ENCODE measurements around the gene HNRNPUL1. TPM values are rescaled to one million over a fixed set of nuclear protein-coding genes. Genes with fewer than 3 reads are reported as not detected.

The HNRNPUL1 gene
- total and polyA plus RNA-seq, 9 of the 15 experiments (the other 6 are each of a cell fraction or from before 2014, with no cell fraction given) = 7.3 to 211 (median 85.0) TPM

DNA sequence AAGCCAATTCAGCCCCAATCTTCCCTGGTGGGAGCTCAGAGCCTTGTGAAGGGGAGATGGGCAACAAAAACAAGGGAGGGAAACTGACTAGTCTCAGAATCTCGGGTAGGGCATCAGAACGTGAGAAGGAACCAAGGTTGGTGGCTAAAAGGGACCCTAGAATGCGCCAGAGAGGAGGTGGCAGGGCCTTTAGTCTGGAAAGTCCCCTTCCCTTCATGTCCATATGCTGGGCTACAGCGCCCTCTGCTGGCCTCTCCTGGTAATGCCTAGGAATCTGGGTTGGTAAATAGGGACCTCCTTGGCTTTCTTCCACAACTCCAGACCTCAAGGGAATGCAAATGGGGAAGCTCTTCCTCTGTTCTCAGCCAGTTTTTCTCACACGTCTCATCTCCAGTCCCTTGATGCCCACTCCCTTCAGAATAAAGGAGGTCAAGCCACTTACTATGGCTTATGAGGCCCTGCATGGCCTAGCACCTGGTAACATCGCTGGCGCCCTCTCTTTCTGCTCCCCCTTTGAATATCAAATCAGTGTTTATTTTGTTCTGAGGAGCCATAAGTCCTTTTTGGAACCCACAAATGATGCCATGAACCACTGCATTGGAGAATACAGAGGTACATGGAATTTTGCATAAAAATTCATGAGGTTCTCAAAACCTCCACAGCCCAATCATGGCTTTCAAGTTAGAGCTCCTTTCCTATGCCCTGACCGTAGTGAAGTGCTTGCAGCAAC is 44.4 kb downstream of the HNRNPUL1 start (continued):
- TF ChIP-seq, protein P1, sequence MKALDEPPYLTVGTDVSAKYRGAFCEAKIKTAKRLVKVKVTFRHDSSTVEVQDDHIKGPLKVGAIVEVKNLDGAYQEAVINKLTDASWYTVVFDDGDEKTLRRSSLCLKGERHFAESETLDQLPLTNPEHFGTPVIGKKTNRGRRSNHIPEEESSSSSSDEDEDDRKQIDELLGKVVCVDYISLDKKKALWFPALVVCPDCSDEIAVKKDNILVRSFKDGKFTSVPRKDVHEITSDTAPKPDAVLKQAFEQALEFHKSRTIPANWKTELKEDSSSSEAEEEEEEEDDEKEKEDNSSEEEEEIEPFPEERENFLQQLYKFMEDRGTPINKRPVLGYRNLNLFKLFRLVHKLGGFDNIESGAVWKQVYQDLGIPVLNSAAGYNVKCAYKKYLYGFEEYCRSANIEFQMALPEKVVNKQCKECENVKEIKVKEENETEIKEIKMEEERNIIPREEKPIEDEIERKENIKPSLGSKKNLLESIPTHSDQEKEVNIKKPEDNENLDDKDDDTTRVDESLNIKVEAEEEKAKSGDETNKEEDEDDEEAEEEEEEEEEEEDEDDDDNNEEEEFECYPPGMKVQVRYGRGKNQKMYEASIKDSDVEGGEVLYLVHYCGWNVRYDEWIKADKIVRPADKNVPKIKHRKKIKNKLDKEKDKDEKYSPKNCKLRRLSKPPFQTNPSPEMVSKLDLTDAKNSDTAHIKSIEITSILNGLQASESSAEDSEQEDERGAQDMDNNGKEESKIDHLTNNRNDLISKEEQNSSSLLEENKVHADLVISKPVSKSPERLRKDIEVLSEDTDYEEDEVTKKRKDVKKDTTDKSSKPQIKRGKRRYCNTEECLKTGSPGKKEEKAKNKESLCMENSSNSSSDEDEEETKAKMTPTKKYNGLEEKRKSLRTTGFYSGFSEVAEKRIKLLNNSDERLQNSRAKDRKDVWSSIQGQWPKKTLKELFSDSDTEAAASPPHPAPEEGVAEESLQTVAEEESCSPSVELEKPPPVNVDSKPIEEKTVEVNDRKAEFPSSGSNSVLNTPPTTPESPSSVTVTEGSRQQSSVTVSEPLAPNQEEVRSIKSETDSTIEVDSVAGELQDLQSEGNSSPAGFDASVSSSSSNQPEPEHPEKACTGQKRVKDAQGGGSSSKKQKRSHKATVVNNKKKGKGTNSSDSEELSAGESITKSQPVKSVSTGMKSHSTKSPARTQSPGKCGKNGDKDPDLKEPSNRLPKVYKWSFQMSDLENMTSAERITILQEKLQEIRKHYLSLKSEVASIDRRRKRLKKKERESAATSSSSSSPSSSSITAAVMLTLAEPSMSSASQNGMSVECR (CRISPR knock-in tag; IDR thresholded peaks at IDR 0.05) = no peak
- TF ChIP-seq, protein P2, sequence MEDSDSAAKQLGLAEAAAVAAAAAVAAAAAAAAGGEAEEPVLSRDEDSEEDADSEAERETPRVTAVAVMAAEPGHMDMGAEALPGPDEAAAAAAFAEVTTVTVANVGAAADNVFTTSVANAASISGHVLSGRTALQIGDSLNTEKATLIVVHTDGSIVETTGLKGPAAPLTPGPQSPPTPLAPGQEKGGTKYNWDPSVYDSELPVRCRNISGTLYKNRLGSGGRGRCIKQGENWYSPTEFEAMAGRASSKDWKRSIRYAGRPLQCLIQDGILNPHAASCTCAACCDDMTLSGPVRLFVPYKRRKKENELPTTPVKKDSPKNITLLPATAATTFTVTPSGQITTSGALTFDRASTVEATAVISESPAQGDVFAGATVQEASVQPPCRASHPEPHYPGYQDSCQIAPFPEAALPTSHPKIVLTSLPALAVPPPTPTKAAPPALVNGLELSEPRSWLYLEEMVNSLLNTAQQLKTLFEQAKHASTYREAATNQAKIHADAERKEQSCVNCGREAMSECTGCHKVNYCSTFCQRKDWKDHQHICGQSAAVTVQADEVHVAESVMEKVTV (CRISPR knock-in tag; IDR thresholded peaks at IDR 0.05) = peak; percentile 59; the same call in 1 of the 2 replicates
- TF ChIP-seq NR3C1 (CRISPR knock-in tag; IDR thresholded peaks at IDR 0.05) (no peak), GATAD2A (IDR thresholded peaks at IDR 0.05) (no peak), MAZ (CRISPR knock-in tag; conservative IDR thresholded peaks at IDR 0.05 in 1 of 2, IDR thresholded peaks at IDR 0.05 in 1 of 2) (peak; percentile 60 to 62; a peak in 2 of 4 replicates), SMARCA4 (IDR thresholded peaks at IDR 0.05) (peak; percentile 12; the same call in 1 of the 2 replicates), XRCC5 (IDR thresholded peaks at IDR 0.05; ENCODE audit: low read depth, low read length) (peak; percentile 90), TCF7L2 (IDR thresholded peaks at IDR 0.05; ENCODE audit: low read depth, low read length) (no peak), JUND (IDR thresholded peaks at IDR 0.05; ENCODE audit: borderline replicate concordance, low read depth, low read length) (0 out of 2 replicates have a peak, but pooled peaks have one; percentile 25), JUND (tag; IDR thresholded peaks at IDR 0.05; ENCODE audit: borderline replicate concordance, low read depth, low read length) (no peak), MYC (IDR thresholded peaks at IDR 0.05; ENCODE audit: low read depth, low read length) (peak; percentile 55; the same call in 1 of the 2 replicates), MYC (CRISPR knock-in tag; IDR thresholded peaks at IDR 0.05; ENCODE audit: borderline replicate concordance, low read depth) (no peak), ZKSCAN1 (IDR thresholded peaks at IDR 0.05; ENCODE audit: low read depth, low read length) (no peak), BACH1 (tag; IDR thresholded peaks at IDR 0.05) (0 out of 2 replicates have a peak, but pooled peaks have one; percentile 26)
- TF ChIP-seq, protein P3, sequence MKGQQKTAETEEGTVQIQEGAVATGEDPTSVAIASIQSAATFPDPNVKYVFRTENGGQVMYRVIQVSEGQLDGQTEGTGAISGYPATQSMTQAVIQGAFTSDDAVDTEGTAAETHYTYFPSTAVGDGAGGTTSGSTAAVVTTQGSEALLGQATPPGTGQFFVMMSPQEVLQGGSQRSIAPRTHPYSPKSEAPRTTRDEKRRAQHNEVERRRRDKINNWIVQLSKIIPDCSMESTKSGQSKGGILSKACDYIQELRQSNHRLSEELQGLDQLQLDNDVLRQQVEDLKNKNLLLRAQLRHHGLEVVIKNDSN (CRISPR knock-in tag; IDR thresholded peaks at IDR 0.05) = no peak
- TF ChIP-seq, protein P4, sequence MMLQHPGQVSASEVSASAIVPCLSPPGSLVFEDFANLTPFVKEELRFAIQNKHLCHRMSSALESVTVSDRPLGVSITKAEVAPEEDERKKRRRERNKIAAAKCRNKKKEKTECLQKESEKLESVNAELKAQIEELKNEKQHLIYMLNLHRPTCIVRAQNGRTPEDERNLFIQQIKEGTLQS (IDR thresholded peaks at IDR 0.05) = no peak
- TF ChIP-seq, protein P4 (CRISPR knock-in tag; conservative IDR thresholded peaks at IDR 0.05) = 0 out of 2 replicates have a peak, but pooled peaks have one; percentile 36
- TF ChIP-seq, protein P5, sequence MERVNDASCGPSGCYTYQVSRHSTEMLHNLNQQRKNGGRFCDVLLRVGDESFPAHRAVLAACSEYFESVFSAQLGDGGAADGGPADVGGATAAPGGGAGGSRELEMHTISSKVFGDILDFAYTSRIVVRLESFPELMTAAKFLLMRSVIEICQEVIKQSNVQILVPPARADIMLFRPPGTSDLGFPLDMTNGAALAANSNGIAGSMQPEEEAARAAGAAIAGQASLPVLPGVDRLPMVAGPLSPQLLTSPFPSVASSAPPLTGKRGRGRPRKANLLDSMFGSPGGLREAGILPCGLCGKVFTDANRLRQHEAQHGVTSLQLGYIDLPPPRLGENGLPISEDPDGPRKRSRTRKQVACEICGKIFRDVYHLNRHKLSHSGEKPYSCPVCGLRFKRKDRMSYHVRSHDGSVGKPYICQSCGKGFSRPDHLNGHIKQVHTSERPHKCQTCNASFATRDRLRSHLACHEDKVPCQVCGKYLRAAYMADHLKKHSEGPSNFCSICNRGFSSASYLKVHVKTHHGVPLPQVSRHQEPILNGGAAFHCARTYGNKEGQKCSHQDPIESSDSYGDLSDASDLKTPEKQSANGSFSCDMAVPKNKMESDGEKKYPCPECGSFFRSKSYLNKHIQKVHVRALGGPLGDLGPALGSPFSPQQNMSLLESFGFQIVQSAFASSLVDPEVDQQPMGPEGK (CRISPR knock-in tag; IDR thresholded peaks at IDR 0.05; ENCODE audit: borderline replicate concordance) = peak; percentile 26; the same call in 1 of the 2 replicates

Measured in K562 (cell line).